GM19452 (cell line): ENCODE data around the gene SYT9.

ENCODE experiments used
- ATAC-seq: cut with Tn5 transposase; IDR thresholded peaks from one replicate; pipeline ENCODE4 v1.9.1; 2021; ENCODE audit not compliant: unreplicated experiment

Gene SYT9, protein sequence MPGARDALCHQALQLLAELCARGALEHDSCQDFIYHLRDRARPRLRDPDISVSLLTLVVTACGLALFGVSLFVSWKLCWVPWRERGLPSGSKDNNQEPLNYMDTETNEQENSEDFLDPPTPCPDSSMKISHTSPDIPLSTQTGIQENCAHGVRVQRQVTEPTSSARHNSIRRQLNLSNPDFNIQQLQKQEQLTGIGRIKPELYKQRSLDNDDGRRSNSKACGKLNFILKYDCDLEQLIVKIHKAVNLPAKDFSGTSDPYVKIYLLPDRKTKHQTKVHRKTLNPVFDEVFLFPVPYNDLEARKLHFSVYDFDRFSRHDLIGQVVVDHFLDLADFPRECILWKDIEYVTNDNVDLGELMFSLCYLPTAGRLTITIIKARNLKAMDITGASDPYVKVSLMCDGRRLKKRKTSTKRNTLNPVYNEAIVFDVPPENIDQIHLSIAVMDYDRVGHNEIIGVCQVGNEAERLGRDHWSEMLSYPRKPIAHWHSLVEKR

GRCh38 chr11:7251836-7252682 lies at the start of gene SYT9:
Gene SYT9 (plus strand): TSS chr11:7251904. CDS start chr11:7252187, 283 bp downstream.
- ATAC-seq, result no peak

DNA sequence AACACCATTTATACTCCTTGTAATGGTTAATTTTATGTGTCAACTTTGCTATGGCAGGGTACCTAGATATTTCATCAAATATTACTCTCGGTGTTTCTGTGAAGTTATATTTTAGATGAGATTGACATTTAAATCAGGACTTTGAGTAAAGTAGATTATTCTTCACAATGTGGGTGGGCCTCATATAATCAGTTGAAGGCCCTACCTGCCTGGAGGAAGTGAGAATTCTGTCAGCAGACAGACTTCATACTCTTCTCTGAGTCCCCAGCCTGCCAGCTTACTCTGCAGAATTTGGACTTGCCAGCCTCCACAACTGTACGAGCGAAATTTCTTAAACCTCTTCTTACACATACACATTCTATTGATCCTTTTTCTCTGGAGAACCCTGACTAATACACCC lies 49.3 kb upstream of the SYT9 start:
- ATAC-seq, result no peak

DNA sequence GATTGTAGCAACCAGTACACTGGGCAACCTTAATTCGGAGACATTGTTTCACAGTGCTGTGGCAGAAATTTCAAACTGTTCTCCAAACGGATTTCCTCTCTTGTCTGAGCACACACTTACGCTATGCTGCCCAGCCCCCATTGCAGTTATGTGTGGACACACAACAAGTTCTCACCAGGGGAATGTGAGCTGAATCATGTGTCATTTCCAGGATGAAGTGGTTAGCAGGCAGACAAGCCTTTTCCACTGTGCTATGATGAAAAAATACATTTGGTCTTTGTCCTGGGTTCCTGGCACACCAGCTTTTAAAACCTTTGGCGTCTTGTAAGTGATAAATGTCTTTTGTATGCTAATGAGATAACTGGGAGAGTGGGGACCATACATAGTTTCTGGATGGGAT lies 46.9 kb upstream of the SYT9 start:
- no peak for ATAC-seq

DNA sequence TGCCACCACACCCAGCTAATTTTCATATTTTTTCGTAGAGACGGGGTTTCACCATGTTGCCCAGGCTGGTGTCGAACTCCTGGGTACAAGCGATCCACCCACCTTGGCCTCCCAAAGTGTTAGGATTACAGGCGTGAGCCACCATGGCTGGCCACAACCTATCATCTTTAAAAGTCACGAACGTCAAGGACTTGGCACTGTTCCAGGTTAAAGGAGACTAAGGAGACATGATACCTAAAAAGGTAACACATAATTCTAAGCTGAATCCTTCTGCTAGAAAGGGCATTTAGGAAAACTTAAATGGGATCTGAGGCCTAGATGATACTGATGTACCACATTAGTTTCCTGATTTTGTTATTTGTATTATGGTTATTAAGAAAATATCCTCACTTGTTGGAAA lies 43.3 kb upstream of the SYT9 start:
- no peak for ATAC-seq

DNA sequence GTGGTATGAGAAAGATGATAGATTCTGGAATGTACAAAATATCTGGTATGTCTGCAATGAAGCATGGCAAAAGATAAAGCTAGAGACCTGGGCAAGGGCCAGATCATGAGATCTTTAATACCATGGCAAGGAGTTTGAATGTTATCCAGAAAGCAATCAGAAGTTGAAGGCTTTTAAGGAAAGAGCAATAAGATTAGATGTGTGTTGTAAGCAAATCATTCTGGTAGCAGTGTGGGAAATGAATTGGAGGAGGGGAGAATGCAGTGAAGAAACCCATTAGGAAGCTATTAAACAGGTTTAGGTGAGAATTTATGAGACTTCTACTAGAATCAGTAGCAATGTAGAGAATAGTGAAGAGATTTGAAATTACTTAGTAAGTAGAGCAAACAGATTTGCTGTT lies 32.2 kb upstream of the SYT9 start:
- ATAC-seq, result no peak

GRCh38 chr11:7220636-7221035 lies 31.1 kb upstream of the SYT9 start:
- ATAC-seq, result no peak

- no peak for ATAC-seq
Measured at GRCh38 chr11:7222619-7223018, 29.1 kb upstream of the SYT9 start.

DNA sequence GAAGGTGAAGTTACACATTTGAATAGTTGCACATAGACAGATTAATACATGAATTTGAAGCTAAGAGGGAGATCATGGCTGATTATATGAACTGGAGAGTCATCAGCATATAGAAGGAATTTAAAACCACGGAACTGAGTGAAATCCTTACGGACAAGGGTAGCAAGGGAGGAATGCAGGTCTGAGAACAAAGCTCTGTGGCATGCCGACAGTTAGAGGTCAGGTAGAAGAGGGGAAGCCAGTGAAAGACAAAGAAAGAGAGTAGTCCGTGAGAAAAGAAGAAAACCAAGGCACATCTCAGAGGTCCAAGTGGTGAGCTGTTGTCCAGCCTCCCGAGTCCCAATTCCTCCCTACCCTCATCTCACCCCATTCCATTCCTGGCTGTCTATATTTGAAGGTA lies 11.8 kb upstream of the SYT9 start:
- no peak for ATAC-seq

- ATAC-seq, result no peak
Measured at GRCh38 chr11:7245341-7245740, 6.4 kb upstream of the SYT9 start.

DNA sequence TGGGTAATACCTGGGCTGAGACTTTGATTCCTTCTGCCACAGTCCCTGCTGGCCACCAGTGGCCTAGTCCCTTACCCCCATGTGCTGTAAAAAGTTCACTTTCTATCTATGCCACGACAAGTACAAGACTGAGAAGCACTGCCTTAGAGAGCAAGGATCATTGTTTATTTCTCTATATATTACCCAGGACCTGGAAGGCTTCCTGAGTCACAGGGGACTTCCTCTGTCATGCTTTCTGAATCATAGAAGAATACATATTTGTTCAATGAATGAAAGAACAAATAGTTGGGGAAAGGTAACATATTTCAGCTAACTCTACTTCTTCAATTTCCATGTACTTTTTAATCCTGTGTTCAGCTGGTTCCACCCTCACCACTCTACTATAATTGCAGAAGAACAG lies 5.5 kb upstream of the SYT9 start:
- no peak for ATAC-seq

GRCh38 chr11:7250166-7250565 lies 1.5 kb upstream of the SYT9 start:
- no peak for ATAC-seq

DNA sequence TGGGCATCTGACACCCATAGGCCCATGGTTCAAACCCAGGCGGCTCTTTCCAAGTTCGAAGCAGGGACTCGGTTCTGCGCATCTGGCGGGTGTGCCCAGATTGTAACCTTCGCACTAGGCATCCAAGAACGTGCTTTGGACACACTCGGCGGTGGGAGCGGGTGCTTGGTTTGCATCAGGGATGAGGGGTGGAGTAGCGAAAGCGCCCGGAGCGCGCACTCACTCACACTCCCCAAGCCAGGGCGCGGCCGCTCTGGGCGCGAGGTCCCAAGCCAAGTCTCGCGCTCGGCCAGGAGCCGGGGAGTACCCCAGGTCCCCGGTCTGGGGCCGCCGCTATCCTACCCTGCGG lies 243 bp upstream of the SYT9 start:
- no peak for ATAC-seq

DNA sequence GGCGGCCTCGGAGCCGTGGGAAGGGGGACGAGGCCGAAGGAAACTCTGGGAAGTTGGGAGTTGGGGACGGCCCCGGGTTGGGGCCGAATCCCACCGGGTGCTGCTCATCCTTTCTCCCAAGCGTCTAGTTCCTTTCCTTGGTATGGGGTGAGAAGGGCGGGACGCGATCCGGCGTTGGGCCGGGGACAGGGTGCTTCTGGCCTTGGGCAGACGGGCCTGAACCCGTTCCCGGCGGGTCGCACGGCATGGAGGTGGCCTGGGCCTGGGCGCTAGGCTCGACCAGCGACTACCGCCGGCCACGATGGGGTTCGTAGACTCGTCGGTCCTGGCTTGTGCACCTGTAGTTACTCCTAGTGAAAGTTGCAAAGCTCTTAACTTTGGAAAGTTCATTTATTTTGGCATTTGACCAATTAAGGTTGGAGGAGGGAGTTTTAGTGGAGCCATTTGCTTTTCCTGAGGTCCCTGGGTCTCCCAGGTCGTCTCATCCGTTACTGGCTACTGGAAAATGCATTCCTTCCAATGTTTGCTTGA lies 1.0 kb downstream of the SYT9 start:
- ATAC-seq, result no peak

- ATAC-seq, result no peak
Measured at GRCh38 chr11:7253800-7254199, 2.1 kb downstream of the SYT9 start.

DNA sequence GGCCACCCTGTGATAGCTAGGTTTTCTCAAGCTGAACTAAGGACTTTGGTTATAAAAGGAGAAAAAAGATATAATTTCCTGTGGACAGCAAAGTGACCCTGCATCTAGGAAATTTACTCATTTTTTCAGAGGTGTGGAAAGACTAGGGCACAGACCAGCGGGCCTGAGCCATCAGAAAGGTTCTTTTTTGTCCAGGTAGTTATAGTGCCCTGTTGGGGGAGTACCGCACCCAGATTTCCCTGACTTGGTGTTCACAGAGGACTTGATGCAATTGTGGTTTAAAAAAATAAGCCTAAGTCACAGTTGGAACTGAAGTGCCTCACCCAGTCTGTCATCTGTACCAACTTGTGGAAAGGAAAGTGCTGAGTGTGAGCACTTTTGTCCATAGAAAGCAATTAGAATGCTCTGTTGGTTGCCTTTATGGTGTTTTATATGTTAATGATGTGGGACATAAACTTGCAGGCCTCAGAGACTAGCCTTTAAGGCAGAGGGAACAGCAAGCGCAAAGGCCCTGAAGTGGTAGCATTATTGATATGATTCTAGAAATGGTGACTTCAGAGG lies 3.1 kb downstream of the SYT9 start:
- no peak for ATAC-seq

GRCh38 chr11:7256943-7257342 lies 5.2 kb downstream of the SYT9 start:
- no peak for ATAC-seq

DNA sequence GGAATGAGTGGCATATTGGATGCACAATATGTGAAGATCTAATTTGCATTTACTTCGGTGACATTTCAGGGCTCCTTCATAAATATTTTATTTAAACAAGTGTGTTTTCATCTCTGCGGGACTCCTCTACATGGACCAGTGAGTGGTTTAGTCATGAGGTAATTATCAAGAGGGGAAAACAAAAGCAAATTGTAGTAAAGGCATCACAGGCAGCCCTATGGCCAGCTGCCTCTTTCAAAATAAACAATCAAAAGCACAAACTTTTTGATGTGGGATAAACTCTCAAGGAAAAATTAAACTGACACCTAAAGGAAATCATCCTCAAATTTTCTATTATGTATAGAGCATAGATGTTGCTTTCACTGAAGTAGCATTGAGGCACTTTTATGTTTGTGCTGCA lies 6.0 kb downstream of the SYT9 start:
- no peak for ATAC-seq

DNA sequence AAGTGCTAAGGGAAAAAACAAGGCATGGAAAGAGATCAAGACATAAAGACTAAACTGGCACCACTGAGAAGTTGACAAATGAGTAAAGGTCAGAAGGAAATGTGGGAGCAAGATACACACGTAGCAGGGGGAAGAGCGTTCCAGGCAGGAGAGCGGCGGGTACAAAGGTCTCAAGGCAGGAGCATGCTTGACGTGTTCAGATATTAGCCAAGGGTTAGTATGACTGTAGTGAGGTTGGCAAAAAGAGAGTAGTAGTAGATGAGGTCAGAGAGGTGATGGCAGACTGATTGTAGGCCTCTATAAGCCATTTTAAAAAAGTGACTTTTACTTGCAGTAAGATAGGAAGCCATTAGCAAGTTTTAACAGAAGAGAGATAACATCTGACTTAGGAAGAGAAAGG lies 9.9 kb downstream of the SYT9 start:
- ATAC-seq, result no peak

- no peak for ATAC-seq
Measured at GRCh38 chr11:7262672-7263071, 11.0 kb downstream of the SYT9 start.

GRCh38 chr11:7263842-7264241 lies 12.1 kb downstream of the SYT9 start:
- no peak for ATAC-seq

DNA sequence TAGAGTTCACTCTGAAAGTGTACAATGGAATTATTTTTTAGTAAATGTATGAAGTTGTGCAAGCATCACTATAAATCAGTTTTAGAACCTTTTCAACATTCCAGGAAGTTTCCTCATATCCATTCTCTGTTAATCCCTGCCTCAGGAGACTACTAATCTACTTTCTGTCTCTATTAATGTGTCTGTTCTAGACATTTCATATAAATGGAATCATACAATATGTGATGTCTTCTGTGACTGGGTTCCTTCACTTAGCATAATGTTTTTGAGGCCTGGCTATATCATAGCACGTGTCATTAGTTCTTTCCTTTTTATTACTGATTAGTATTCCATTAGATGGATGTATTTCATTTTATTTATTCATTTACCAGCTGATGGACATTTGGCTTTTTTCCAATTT lies 17.1 kb downstream of the SYT9 start:
- ATAC-seq, result no peak
